GM21825 (cell line): Measurements from ENCODE around the gene WDR7.

Experiments used
- ATAC-seq: cut with Tn5 transposase; IDR thresholded peaks from one replicate; pipeline ENCODE4 v1.9.1; 2021; ENCODE audit warnings: mild to moderate bottlenecking, moderate library complexity; ENCODE audit not compliant: unreplicated experiment

Gene WDR7

DNA sequence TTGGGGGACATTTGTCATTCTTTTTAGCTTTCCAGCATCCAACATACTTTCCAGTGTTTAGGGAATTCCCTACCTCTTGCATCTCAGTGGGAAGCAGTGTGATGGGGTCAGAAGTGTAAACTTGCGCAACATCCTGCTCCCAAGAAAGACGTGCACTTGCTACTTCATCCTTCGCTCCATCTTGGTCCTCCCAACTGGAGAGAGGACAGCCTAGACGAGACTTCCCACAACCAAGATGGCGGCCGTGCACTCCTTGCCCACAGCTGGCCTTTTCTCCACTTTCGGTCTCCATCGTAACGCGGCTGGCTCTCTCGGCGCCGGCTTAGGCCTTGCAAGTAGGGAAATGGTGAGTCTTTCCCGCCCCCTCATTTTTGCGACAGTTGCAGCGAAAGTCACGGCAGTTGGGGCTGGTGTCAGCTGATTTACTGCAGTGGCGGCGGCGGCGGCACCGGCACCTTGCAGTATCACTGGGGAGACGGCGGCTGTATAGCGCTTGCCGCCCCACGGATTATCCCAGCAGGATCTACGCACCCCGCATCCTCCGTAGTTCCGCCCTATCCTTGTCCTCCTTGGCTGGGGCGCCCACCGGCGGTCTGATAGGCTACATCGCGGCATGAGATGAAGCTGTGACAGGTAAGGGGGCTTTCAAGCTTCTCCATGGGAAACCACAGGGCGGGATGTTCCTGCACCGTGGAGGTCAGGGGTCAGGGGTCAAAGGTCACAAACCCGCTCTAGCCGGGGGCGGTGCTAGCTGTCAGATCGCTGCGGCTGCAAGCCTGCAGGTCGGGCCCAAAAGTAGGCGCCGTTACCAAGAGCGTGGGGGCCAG is at the start of gene WDR7:
TSS of gene WDR7 (plus strand) at position 416 of the 827 bp plus-strand sequence. CDS start 21,157 bp downstream, outside the sequence.
- peak; percentile 93 for ATAC-seq

DNA sequence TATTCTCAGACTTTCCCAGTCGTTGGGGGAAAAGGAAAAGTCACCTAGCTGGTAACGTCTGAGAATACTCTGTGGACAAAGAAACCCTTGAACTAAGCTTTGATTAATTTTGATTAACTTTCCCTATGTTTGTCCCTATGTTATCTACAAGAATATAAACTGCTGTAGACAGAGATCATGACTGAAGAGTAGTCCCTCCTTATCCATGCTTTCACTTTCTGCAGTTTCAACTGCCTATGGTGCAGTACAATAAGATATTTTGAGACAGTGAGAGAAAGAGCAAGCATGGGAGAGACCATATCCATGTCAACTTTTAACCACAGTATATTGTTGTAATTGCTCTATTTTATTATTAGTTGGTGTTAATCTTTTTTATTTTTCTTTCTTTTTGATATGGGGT is 44.5 kb upstream of the WDR7 start:
- no peak for ATAC-seq

- ATAC-seq, result no peak
Measured at GRCh38 chr18:56615738-56616520, 35.2 kb upstream of the WDR7 start.

GRCh38 chr18:56627991-56628390 is 23.2 kb upstream of the WDR7 start:
- no peak for ATAC-seq

DNA sequence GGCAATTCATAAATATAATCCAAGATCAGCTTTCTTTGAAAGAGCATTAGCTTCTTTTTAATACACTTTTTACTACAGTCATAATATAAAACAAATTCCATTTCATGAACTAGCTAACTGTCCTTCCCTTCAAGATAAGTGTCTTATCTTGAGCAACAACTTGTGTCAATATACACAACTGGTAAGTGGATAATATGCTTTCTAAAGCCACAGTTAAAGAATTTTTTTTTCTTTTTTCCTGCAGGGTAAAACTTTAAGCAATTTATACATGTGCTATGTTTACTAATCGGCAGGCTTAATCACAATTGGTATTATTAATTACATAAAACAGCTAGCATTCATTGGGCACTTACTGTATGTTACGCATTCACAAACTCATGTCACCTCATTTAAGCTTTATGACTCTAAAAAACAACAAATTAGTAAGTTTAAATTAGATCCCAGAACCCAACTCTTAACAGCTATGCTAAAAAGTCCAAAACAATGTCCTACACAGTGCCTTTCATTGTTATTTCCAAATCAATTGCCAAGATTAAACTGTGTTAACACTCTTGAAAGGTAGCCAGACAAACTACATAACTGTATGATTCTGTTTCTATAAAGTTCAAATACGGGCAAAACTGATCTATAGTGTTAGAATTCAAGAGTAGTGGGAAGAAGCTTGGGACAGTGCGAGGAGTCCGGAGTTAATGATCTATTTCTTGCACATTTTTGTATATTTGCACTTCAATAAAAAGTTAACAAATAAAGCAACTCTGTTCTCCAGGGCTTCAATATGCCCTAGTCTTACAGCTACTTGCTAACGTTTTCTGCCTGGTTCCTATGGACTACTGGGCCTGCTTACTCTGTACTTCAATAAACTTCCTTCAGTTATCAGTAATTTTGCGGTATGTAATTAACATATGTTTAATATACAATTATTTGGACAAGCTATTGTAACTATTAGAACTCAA is 18.8 kb upstream of the WDR7 start:
- ATAC-seq, result no peak

GRCh38 chr18:56635007-56635406 is 16.2 kb upstream of the WDR7 start:
- ATAC-seq, result no peak

DNA sequence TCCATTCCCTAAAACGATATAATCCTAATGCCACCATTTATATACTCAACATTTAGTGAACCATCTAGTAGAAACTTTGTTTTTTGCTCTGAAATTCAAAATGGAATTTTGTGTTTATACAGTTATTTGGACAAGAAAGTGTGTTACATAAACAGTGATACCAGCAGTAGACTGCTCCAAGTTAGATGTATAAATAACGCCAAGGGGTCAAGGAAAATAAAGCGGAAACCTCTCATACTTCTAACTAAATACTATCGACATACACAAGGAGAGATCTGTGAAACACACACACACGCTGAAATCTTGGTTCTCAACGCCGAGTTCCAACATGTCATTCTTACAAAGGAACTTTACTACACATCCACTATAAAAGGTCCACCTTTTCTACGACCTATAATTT is 14.0 kb upstream of the WDR7 start:
- no peak for ATAC-seq

- peak; percentile 9 for ATAC-seq
Measured at GRCh38 chr18:56637711-56638231, 13.4 kb upstream of the WDR7 start.

GRCh38 chr18:56638232-56639103 is 12.7 kb upstream of the WDR7 start, which contains the start of gene TXNL1:
TXNL1 (minus strand) TSS chr18:56638592; CDS start chr18:56638440, 152 bp downstream.
- ATAC-seq, result peak; percentile 97

DNA sequence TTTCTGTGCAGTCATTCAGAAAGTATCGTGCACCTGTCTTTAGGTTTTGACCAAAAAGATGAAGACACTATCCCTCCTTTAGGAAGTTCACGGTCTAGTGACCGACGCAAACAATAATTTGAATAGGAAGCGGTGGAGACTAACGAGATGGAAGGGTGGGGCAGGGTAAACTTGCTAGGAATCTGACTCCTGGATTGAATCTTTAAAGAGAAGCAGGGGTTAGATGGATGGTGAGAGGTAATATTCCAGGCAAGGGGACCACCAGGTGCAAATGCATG is 12.1 kb upstream of the WDR7 start:
- ATAC-seq, result peak; percentile 10

GRCh38 chr18:56639571-56639970 is 11.6 kb upstream of the WDR7 start:
- ATAC-seq, result no peak

DNA sequence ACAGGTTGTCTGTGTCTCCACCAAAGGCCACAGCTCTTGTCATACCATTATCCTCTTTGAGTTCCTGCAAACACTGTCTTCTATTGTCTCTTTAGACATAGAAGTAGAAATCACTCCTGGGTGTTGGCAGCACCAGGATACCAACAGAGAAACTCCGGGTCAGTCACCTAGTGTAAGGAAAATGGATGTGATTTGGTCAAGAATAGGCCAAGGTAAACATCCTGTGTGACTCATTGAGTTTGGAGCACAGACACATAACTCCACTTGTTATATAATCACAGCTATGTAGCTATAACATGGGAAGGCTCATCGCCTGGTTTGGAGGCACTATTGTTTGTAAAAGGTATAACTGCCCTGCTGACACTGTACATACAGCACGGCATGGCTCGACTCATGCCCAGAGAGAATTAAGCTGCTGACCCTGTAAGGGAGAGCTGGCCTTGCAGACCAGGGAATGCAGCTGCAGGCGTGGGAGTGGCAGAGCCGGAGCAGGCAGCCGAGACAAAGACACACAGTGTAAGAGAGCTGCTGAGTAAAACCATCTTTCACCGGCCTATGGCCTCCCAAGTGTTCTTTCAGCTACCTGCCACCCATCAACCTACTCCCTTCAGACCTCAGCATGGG is 9.3 kb upstream of the WDR7 start:
- no peak for ATAC-seq

GRCh38 chr18:56643381-56643780 is 7.8 kb upstream of the WDR7 start:
- no peak for ATAC-seq

GRCh38 chr18:56645415-56646016 is 5.6 kb upstream of the WDR7 start:
- no peak for ATAC-seq

DNA sequence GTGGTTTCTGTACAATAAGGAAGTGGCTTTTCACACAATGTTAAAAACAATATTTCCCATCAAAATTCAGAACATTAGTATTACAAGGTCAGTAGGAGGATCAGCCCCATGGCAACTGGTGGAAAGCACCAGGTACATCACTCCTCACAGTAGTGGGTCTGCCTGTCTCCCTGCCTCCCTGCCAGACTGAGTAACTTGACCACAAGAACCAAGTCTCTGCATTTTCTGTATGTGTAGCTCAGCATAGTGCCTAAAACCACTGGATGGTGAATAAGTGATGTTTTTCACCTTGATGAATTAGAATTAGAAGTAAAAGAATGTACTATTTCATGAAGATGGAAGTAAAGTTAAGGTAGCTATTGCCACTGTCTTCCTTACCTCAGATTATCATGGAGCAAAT is 4.1 kb upstream of the WDR7 start:
- no peak for ATAC-seq

GRCh38 chr18:56647951-56648893 is 2.9 kb upstream of the WDR7 start:
- ATAC-seq, result no peak

DNA sequence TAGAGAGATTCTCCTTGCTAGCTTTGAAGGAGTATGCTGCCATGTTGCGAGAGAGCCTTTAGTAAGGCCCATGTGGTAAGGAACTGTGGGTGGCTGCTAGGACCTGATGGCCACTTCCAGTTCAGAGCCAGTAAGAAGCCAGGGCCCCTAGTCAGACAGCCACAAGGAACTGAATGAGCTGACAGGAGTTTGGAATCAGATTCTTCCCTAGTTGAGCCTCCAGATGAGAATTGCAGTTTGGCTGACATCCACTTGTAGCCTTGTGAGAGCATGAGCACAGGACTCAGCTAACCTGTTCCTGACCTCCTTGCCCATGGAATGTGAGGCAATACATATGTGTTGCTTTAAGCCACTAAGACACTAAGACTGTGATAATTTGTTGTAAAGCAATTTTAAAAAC is 1.2 kb upstream of the WDR7 start:
- no peak for ATAC-seq

DNA sequence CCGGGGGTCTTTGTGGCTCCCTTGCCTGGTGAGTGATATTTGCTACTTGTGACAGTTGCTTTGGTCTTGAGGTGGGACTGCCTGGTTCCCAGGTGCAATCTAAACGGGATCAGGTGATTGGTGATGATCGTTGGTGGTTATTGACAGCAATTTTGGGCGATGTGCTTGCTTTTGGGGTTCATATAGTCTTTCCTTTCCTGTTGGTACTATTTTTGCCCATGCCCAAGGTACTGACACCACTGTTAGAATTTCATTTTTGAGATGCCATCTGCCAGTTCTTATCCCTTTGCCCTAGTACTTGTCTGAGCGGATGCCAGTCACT is 573 bp downstream of the WDR7 start:
- ATAC-seq, result no peak
